Transverse colon (tissue), 4 donors: Measurements from ENCODE around the gene HMGN2. TPM values are rescaled to one million over a fixed set of nuclear protein-coding genes. Genes with fewer than 3 reads are reported as not detected.

Source experiments
- DNase-seq: peaks from one replicate; pipeline ENCODE4 v3.0.0-alpha.2; 2019
- H3K27ac ChIP-seq, 4 donors: fragments of 200-600 bp; sonication (generic); 2 replicates each; pipeline ENCODE4 v1.5.1; 2016 to 2018; ENCODE audit warnings: inconsistent platforms in 4 of 4
- H3K27me3 ChIP-seq: fragments of 200-600 bp; sonication (generic); 2 replicates; pipeline ENCODE4 v1.5.1; 2017; ENCODE audit warnings: inconsistent platforms
- H3K36me3 ChIP-seq, 4 donors: fragments of 200-600 bp; sonication (generic); 2 replicates each; pipeline ENCODE4 v1.5.1; 2017 to 2019; ENCODE audit warnings: inconsistent platforms in 4 of 4
- H3K4me1 ChIP-seq, 4 donors: fragments of 200-600 bp; sonication (generic); 2 replicates each; pipeline ENCODE4 v1.5.1; 2017 to 2020; ENCODE audit warnings: inconsistent platforms in 4 of 4
- H3K4me3 ChIP-seq, 4 donors: fragments of 200-600 bp; sonication (generic); 1 replicate in 1 of 4; 2 replicates in 3 of 4; pipeline versions ENCODE4 v1.5.1 to v1.6.1; 2017 to 2019; ENCODE audit warnings: inconsistent platforms in 4 of 4
- H3K9me3 ChIP-seq, 2 donors: fragments of 200-600 bp; sonication (generic); 2 replicates each; pipeline ENCODE4 v1.5.1; 2017 to 2019; ENCODE audit warnings: inconsistent platforms in 2 of 2
- CTCF ChIP-seq, 5 experiments: fragments of 200-600 bp in 3 of 5; fragments of 450-650 bp in 2 of 5; sonication (generic) in 3 of 5; IDR thresholded peaks; 1 replicate in 2 of 5; 2 replicates in 3 of 5; pipeline ENCODE4 v1.5.1; 2016 to 2017; ENCODE audit warnings: antibody characterized with exemption in 5 of 5, inconsistent platforms in 3 of 5, mild to moderate bottlenecking in 2 of 5, moderate library complexity in 1 of 5
- EP300 ChIP-seq: sonication (generic); formaldehyde crosslinking; IDR thresholded peaks from one replicate; pipeline ENCODE4 v1.6.1; 2017; ENCODE audit warnings: antibody characterized with exemption, low read depth
- POLR2A ChIP-seq: fragments of 450-650 bp; IDR thresholded peaks from one replicate; pipeline ENCODE4 v1.6.1; 2016; ENCODE audit warnings: antibody characterized with exemption, mild to moderate bottlenecking, moderate library complexity
- POLR2AphosphoS5 ChIP-seq, 3 donors: sonication (generic); formaldehyde crosslinking; IDR thresholded peaks; one replicate each; pipeline ENCODE4 v1.6.1; 2016; ENCODE audit warnings: antibody characterized with exemption in 3 of 3
- WGBS, 2 donors: methylation state at CpG; one replicate each; pipeline ENCODE4 v1.1.5; 2018; ENCODE audit warnings: low coverage in 1 of 2; 5-methylcytosine and 5-hydroxymethylcytosine counted together
- in situ Hi-C, 4 donors: fragments of 200-750 bp; cut with MboI; loops; one replicate each; pipeline versions ENCODE4 v1.15.0 to v1.15.1; 2017; ENCODE audit warnings: low sequenced_read_pairs in 3 of 4, low pct_ligation_motif_present in 1 of 4, low pct_unique_long_range_greater_than_20kb in 1 of 4
- intact Hi-C: fragments of 100-400 bp; cut with DNase I; formaldehyde crosslinking; loops from one replicate; pipeline ENCODE4 v1.15.1; 2023; ENCODE audit warnings: low total_unique reads
- total RNA-seq, 4 donors: library from RNA; depleted of rRNA; stranded (reverse); fragments of >200 nt; gene quantifications; one replicate each; pipeline ENCODE4 v1.1.0, GENCODE V29; 2016

The HMGN2 gene
- total RNA-seq, 4 donors from 2014 or later: 58.7 to 194 (median 165) TPM

- Histone ChIP-seq H3K27me3 (no peaks in the 10 kb centered on the region), H3K9me3 (no peaks in the 10 kb centered on the region), H3K27ac (peak overlapping the region in 2 of 4 donors; percentile 93 to 97), H3K36me3 (peaks cover 0 to 31% (median 14%) of the 10 kb centered on the region in 4 donors), H3K4me1 (peaks cover 4 to 30% (median 26%) of the 10 kb centered on the region in 4 donors), H3K4me3 (no peak overlapping the region)
- DNase-seq: no peak
- TF ChIP-seq CTCF (IDR thresholded peaks at IDR 0.05) (no peak), POLR2AphosphoS5 (IDR thresholded peaks at IDR 0.05) (no peak), EP300 (no peak), POLR2A (no peak)
- in situ Hi-C loops: no loop called here
- intact Hi-C loops: no loop called here
Observed at GRCh38 chr1:26434161-26434752, 38.0 kb upstream of the HMGN2 start.

GRCh38 chr1:26438041-26438440, 34.2 kb upstream of the HMGN2 start:
- no peak overlapping the region for H3K27ac ChIP-seq
- intact Hi-C loops (no loop called here), in situ Hi-C loops (no loop called here)
- DNase-seq: no peak
- WGBS, 2 donors: 95 to 97% methylated on average over 4 to 6 of the region's 6 CpGs
- no peaks in the 10 kb centered on the region for H3K9me3 ChIP-seq
- TF ChIP-seq EP300: no peak
- no peak for TF ChIP-seq POLR2AphosphoS5 (IDR thresholded peaks at IDR 0.05)
- TF ChIP-seq CTCF (IDR thresholded peaks at IDR 0.05): no peak
- no peak for TF ChIP-seq POLR2A
- H3K36me3 ChIP-seq: peaks cover 0 to 60% (median 27%) of the 10 kb centered on the region in 4 donors
- no peaks in the 10 kb centered on the region for H3K27me3 ChIP-seq
- peaks cover 3 to 18% (median 15%) of the 10 kb centered on the region in 4 donors for H3K4me1 ChIP-seq
- no peak overlapping the region for H3K4me3 ChIP-seq

GRCh38 chr1:26440259-26440658, 32.0 kb upstream of the HMGN2 start:
- WGBS, 2 donors: 98 to 100% methylated on average over 2 of the region's 2 CpGs
- H3K36me3 ChIP-seq: peaks cover 0 to 73% (median 36%) of the 10 kb centered on the region in 4 donors
- in situ Hi-C loops: no loop called here

GRCh38 chr1:26449868-26450267, 22.4 kb upstream of the HMGN2 start:
- WGBS, 2 donors: 95% methylated on average over 3 of the region's 3 CpGs; no CpG with 5 or more reads in 1 of the 2 donors
- Histone ChIP-seq H3K4me3 (no peak overlapping the region), H3K36me3 (peaks cover 0 to 36% (median 17%) of the 10 kb centered on the region in 4 donors), H3K27me3 (no peaks in the 10 kb centered on the region), H3K27ac (no peak overlapping the region), H3K9me3 (no peaks in the 10 kb centered on the region), H3K4me1 (no peaks in the 10 kb centered on the region)
- intact Hi-C loops (no loop called here), in situ Hi-C loops (no loop called here)
- no peak for TF ChIP-seq EP300
- no peak for TF ChIP-seq POLR2A
- no peak for TF ChIP-seq CTCF (IDR thresholded peaks at IDR 0.05)
- no peak for TF ChIP-seq POLR2AphosphoS5 (IDR thresholded peaks at IDR 0.05)
- no peak for DNase-seq

More at GRCh38 chr1:26440259-26440658, 32.0 kb upstream of the HMGN2 start:
- no peak overlapping the region for H3K4me3 ChIP-seq
- TF ChIP-seq EP300 (no peak), CTCF (IDR thresholded peaks at IDR 0.05) (no peak), POLR2AphosphoS5 (IDR thresholded peaks at IDR 0.05) (no peak), POLR2A (no peak)
- no peak for DNase-seq
- H3K27ac ChIP-seq: no peak overlapping the region
- intact Hi-C loops: no loop called here
- no peaks in the 10 kb centered on the region for H3K9me3 ChIP-seq
- no peaks in the 10 kb centered on the region for H3K27me3 ChIP-seq
- H3K4me1 ChIP-seq: no peaks in the 10 kb centered on the region
